ENCODE measurements around the gene PAQR9. TPM values are rescaled to one million over a fixed set of nuclear protein-coding genes. Genes with fewer than 3 reads are reported as not detected.
A peak's percentile ranks its signal among the peaks of the same experiment; 100 is the strongest.

PAQR9 gene
- not detected in 2 replicates for total RNA-seq

- no peak for TF ChIP-seq CTCF (IDR thresholded peaks at IDR 0.05; ENCODE audit: insufficient read depth, low read depth, low read length)
- H3K4me3 ChIP-seq (ENCODE audit: low read depth, low read length) = peak within 1 kb of the TSS; percentile 48
- DNase-seq (ENCODE audit: low read depth) = no peak
These were observed at the start of gene PAQR9 for GRCh38 chr3:142963516-142964448. PAQR9 (minus strand) TSS chr3:142963674; CDS start chr3:142963336, 338 bp downstream.

GRCh38 chr3:143011705-143012104, 48.2 kb upstream of the PAQR9 start:
- DNase-seq (ENCODE audit: low read depth) = no peak
- H3K4me3 ChIP-seq (ENCODE audit: low read depth, low read length) = no peak overlapping the region
- TF ChIP-seq CTCF (IDR thresholded peaks at IDR 0.05; ENCODE audit: insufficient read depth, low read depth, low read length) = no peak

GRCh38 chr3:143010024-143010423, 46.5 kb upstream of the PAQR9 start:
- TF ChIP-seq CTCF (IDR thresholded peaks at IDR 0.05; ENCODE audit: insufficient read depth, low read depth, low read length) = no peak
- DNase-seq (ENCODE audit: low read depth) = no peak
- no peak overlapping the region for H3K4me3 ChIP-seq (ENCODE audit: low read depth, low read length)

- H3K4me3 ChIP-seq (ENCODE audit: low read depth, low read length) = no peak overlapping the region
- no peak for DNase-seq (ENCODE audit: low read depth)
- no peak for TF ChIP-seq CTCF (IDR thresholded peaks at IDR 0.05; ENCODE audit: insufficient read depth, low read depth, low read length)
These were observed 41.3 kb upstream of the PAQR9 start for GRCh38 chr3:143004823-143005222.

- H3K4me3 ChIP-seq (ENCODE audit: low read depth, low read length) = peak overlapping the region; percentile 68
These were observed 39.3 kb upstream of the PAQR9 start for GRCh38 chr3:143002727-143003126.

GRCh38 chr3:143002083-143002712, 38.7 kb upstream of the PAQR9 start:
- no peak for TF ChIP-seq CTCF (IDR thresholded peaks at IDR 0.05; ENCODE audit: insufficient read depth, low read depth, low read length)
- DNase-seq (ENCODE audit: low read depth) = peak; percentile 60
- H3K4me3 ChIP-seq (ENCODE audit: low read depth, low read length) = peak overlapping the region; percentile 68

More at GRCh38 chr3:143002727-143003126, 39.3 kb upstream of the PAQR9 start:
- no peak for DNase-seq (ENCODE audit: low read depth)
- TF ChIP-seq CTCF (IDR thresholded peaks at IDR 0.05; ENCODE audit: insufficient read depth, low read depth, low read length) = no peak

Measured in fibroblast of villous mesenchyme (primary cell).